ENCODE data around the gene CREB3L2.
"Not testable (repeated sequence)": the region's sequence is repeated elsewhere in the genome, so short reads cannot be mapped to it uniquely, and the experiment has no call there.

CREB3L2 gene

GRCh38 chr7:137831555-137831954 lies 170.3 kb downstream of the CREB3L2 start:
- no CpG with 5 or more reads among the region's 1 CpG for whole genome bisulfite sequencing (ENCODE audit: insufficient coverage)
- H3K36me3 ChIP-seq (ENCODE audit: control insufficient read depth in 4 of 4, insufficient read depth in 4 of 4, low read length in 3 of 4); H3K27ac ChIP-seq (ENCODE audit: insufficient read depth in 1 of 2, low read depth in 1 of 2, low read length in 2 of 2, poor library complexity in 1 of 2, severe bottlenecking in 2 of 2); H3K4me3 ChIP-seq (ENCODE audit: control insufficient read depth in 1 of 7, extremely low read depth in 1 of 7, insufficient read depth in 4 of 7, low read depth in 2 of 7, low read length in 6 of 7); DNase-seq; H3K4me1 ChIP-seq (ENCODE audit: control extremely low read depth in 1 of 4, control insufficient read depth in 4 of 4, insufficient read depth in 4 of 4, low read length in 3 of 4); POLR2A ChIA-PET: not testable (repeated sequence)
- peaks cover 0 to 15% (median 3%) of the 10 kb centered on the region in 5 experiments for H3K27me3 ChIP-seq (replicated peaks in 2 of 5; ENCODE audit: control insufficient read depth in 4 of 5, insufficient read depth in 5 of 5, low read length in 4 of 5)
- peaks cover 0 to 17% (median 10%) of the 10 kb centered on the region in 5 experiments for H3K9me3 ChIP-seq (ENCODE audit: control extremely low read depth in 1 of 5, control insufficient read depth in 4 of 5, insufficient read depth in 2 of 5, low read depth in 1 of 5, low read length in 4 of 5)
- CTCF ChIA-PET, result interaction anchor here (1.4 kb wide), 1 partner anchor 10 kb away, joined by 4 read pairs; no protein-coding TSS in a partner anchor

GRCh38 chr7:137829337-137829992 lies 172.4 kb downstream of the CREB3L2 start:
- no peak overlapping the region for H3K27ac ChIP-seq (ENCODE audit: insufficient read depth in 1 of 2, low read depth in 1 of 2, low read length in 2 of 2, poor library complexity in 1 of 2, severe bottlenecking in 2 of 2)
- WGBS (ENCODE audit: insufficient coverage), result 100% methylated on average over 2 of the region's 7 CpGs
- H3K36me3 ChIP-seq (ENCODE audit: control insufficient read depth in 4 of 4, insufficient read depth in 4 of 4, low read length in 3 of 4), result no peaks in the 10 kb centered on the region
- CTCF ChIA-PET, result no interaction called here
- DNase-seq, result no peak
- no peak overlapping the region for H3K4me3 ChIP-seq (ENCODE audit: control insufficient read depth in 1 of 7, extremely low read depth in 1 of 7, insufficient read depth in 4 of 7, low read depth in 2 of 7, low read length in 6 of 7)
- peaks cover 0 to 15% (median 3%) of the 10 kb centered on the region in 5 experiments for H3K27me3 ChIP-seq (replicated peaks in 2 of 5; ENCODE audit: control insufficient read depth in 4 of 5, insufficient read depth in 5 of 5, low read length in 4 of 5)
- no peaks in the 10 kb centered on the region for H3K4me1 ChIP-seq (ENCODE audit: control extremely low read depth in 1 of 4, control insufficient read depth in 4 of 4, insufficient read depth in 4 of 4, low read length in 3 of 4)
- POLR2A ChIA-PET, result no interaction called here
- peaks cover 0 to 19% (median 10%) of the 10 kb centered on the region in 5 experiments for H3K9me3 ChIP-seq (ENCODE audit: control extremely low read depth in 1 of 5, control insufficient read depth in 4 of 5, insufficient read depth in 2 of 5, low read depth in 1 of 5, low read length in 4 of 5)

GRCh38 chr7:137828456-137828855 lies 173.4 kb downstream of the CREB3L2 start:
- POLR2A ChIA-PET, result no interaction called here
- 100% methylated on average over 1 of the region's 1 CpG for whole genome bisulfite sequencing (ENCODE audit: insufficient coverage)
- CTCF ChIA-PET, result no interaction called here

GRCh38 chr7:137825489-137825888 lies 176.4 kb downstream of the CREB3L2 start:
- H3K27ac ChIP-seq (ENCODE audit: insufficient read depth in 1 of 2, low read depth in 1 of 2, low read length in 2 of 2, poor library complexity in 1 of 2, severe bottlenecking in 2 of 2), result no peak overlapping the region
- no peaks in the 10 kb centered on the region for H3K4me1 ChIP-seq (ENCODE audit: control extremely low read depth in 1 of 4, control insufficient read depth in 4 of 4, insufficient read depth in 4 of 4, low read length in 3 of 4)
- H3K27me3 ChIP-seq (replicated peaks in 2 of 5; ENCODE audit: control insufficient read depth in 4 of 5, insufficient read depth in 5 of 5, low read length in 4 of 5), result peaks cover 0 to 22% (median 9%) of the 10 kb centered on the region in 5 experiments
- H3K36me3 ChIP-seq (ENCODE audit: control insufficient read depth in 4 of 4, insufficient read depth in 4 of 4, low read length in 3 of 4), result no peaks in the 10 kb centered on the region
- no peak overlapping the region for H3K4me3 ChIP-seq (ENCODE audit: control insufficient read depth in 1 of 7, extremely low read depth in 1 of 7, insufficient read depth in 4 of 7, low read depth in 2 of 7, low read length in 6 of 7)
- H3K9me3 ChIP-seq (ENCODE audit: control extremely low read depth in 1 of 5, control insufficient read depth in 4 of 5, insufficient read depth in 2 of 5, low read depth in 1 of 5, low read length in 4 of 5), result peaks cover 0 to 2% (median 0%) of the 10 kb centered on the region in 5 experiments
- no CpG with 5 or more reads among the region's 3 CpGs for WGBS (ENCODE audit: insufficient coverage)
- CTCF ChIA-PET, result no interaction called here
- POLR2A ChIA-PET, result no interaction called here
- DNase-seq, result no peak

More at GRCh38 chr7:137828456-137828855, 173.4 kb downstream of the CREB3L2 start:
- Histone ChIP-seq H3K4me1 (ENCODE audit: control extremely low read depth in 1 of 4, control insufficient read depth in 4 of 4, insufficient read depth in 4 of 4, low read length in 3 of 4) (no peaks in the 10 kb centered on the region), H3K27ac (ENCODE audit: insufficient read depth in 1 of 2, low read depth in 1 of 2, low read length in 2 of 2, poor library complexity in 1 of 2, severe bottlenecking in 2 of 2) (no peak overlapping the region), H3K9me3 (ENCODE audit: control extremely low read depth in 1 of 5, control insufficient read depth in 4 of 5, insufficient read depth in 2 of 5, low read depth in 1 of 5, low read length in 4 of 5) (peaks cover 0 to 16% (median 9%) of the 10 kb centered on the region in 5 experiments), H3K4me3 (ENCODE audit: control insufficient read depth in 1 of 7, extremely low read depth in 1 of 7, insufficient read depth in 4 of 7, low read depth in 2 of 7, low read length in 6 of 7) (no peak overlapping the region), H3K27me3 (replicated peaks in 2 of 5; ENCODE audit: control insufficient read depth in 4 of 5, insufficient read depth in 5 of 5, low read length in 4 of 5) (peaks cover 0 to 13% (median 3%) of the 10 kb centered on the region in 5 experiments), H3K36me3 (ENCODE audit: control insufficient read depth in 4 of 4, insufficient read depth in 4 of 4, low read length in 3 of 4) (no peaks in the 10 kb centered on the region)
- no peak for DNase-seq
